SK-N-SH (cell line): ENCODE results near the gene THEMIS. TPM values are rescaled to one million over a fixed set of nuclear protein-coding genes. Genes with fewer than 3 reads are reported as not detected.

ENCODE experiments used
- CTCF ChIA-PET: fragments of 300-600, 350-600 bp; formaldehyde crosslinking; extraction: SDS; loops from one replicate; lab custom pipeline; 2021; lab: Yijun Ruan, JAX
- POLR2A ChIA-PET: fragments of 350-600 bp; sonication (Branson Sonifier 250); formaldehyde crosslinking; extraction: SDS; loops from one replicate; lab custom pipeline; 2020; ENCODE audit warnings: antibody characterized with exemption, inconsistent platforms; lab: Yijun Ruan, JAX
- DNase-seq: peaks from one replicate; pipeline ENCODE4 v3.0.0; 2012
- H2AFZ ChIP-seq: fragments of 200-600 bp; sonication (generic); 2 replicates; pipeline ENCODE4 v1.8.1; 2016; ENCODE audit warnings: antibody characterized with exemption, mild to moderate bottlenecking, low read depth
- H3F3A ChIP-seq: fragments of 200-600 bp; sonication (generic); replicated peaks from 2 replicates; pipeline ENCODE3; 2016; ENCODE audit warnings: antibody characterized with exemption, mild to moderate bottlenecking; ENCODE audit not compliant: insufficient read depth
- H3K27ac ChIP-seq, 2 experiments: fragments of 200-500 bp in 1 of 2; fragments of 200-600 bp in 1 of 2; sonication (Bioruptor generic) in 1 of 2; sonication (generic), shearing (Covaris generic) in 1 of 2; 2 replicates each; pipeline versions ENCODE4 v1.5.1 to v1.6.1; 2014 to 2016; ENCODE audit warnings: low read depth in 2 of 2, inconsistent platforms in 1 of 2, low read length in 1 of 2, mild to moderate bottlenecking in 1 of 2, mixed read lengths in 1 of 2
- H3K27me3 ChIP-seq: fragments of 200-600 bp; sonication (generic), shearing (Covaris generic); 2 replicates; pipeline ENCODE4 v1.6.1; 2016; ENCODE audit warnings: mixed run types; ENCODE audit not compliant: insufficient read depth
- H3K36me3 ChIP-seq, 2 experiments: fragments of 200-500 bp in 1 of 2; fragments of 200-600 bp in 1 of 2; sonication (Bioruptor generic) in 1 of 2; sonication (generic) in 1 of 2; replicated peaks in 1 of 2; 2 replicates each; pipeline versions ENCODE3 to v1.5.1; 2014 to 2016; ENCODE audit warnings: low read length in 1 of 2, mild to moderate bottlenecking in 1 of 2; ENCODE audit not compliant: insufficient read depth in 2 of 2, control insufficient read depth in 1 of 2
- H3K4me1 ChIP-seq, 2 experiments: fragments of 200-500 bp in 1 of 2; fragments of 200-600 bp in 1 of 2; sonication (Bioruptor generic) in 1 of 2; sonication (generic), shearing (Covaris generic) in 1 of 2; 2 replicates each; pipeline versions ENCODE4 v1.5.1 to v1.6.1; 2014 to 2016; ENCODE audit warnings: low read depth in 1 of 2, low read length in 1 of 2, mixed run types in 1 of 2; ENCODE audit not compliant: insufficient read depth in 2 of 2, control insufficient read depth in 1 of 2
- H3K4me2 ChIP-seq: fragments of 200-600 bp; sonication (generic), shearing (Covaris generic); 2 replicates; pipeline ENCODE4 v1.6.1; 2017; ENCODE audit warnings: mixed run types
- H3K4me3 ChIP-seq, 2 experiments: fragments of 200-500 bp in 1 of 2; fragments of 200-600 bp in 1 of 2; sonication (Bioruptor generic) in 1 of 2; sonication (generic), shearing (Covaris generic) in 1 of 2; 2 replicates each; pipeline versions ENCODE4 v1.5.1 to v1.8.1; 2014 to 2016; ENCODE audit warnings: low read depth in 2 of 2, inconsistent platforms in 1 of 2, low read length in 1 of 2, mild to moderate bottlenecking in 1 of 2, mixed read lengths in 1 of 2, moderate library complexity in 1 of 2
- H3K79me2 ChIP-seq: fragments of 200-600 bp; sonication (generic); 2 replicates; pipeline ENCODE4 v1.8.1; 2017; ENCODE audit warnings: mild to moderate bottlenecking; ENCODE audit not compliant: insufficient read depth
- H3K9ac ChIP-seq: fragments of 200-600 bp; sonication (generic); 2 replicates; pipeline ENCODE4 v1.6.1; 2017; ENCODE audit warnings: mixed run types
- H3K9me2 ChIP-seq: fragments of 200-600 bp; sonication (generic); 2 replicates; pipeline ENCODE4 v1.6.1; 2017; ENCODE audit warnings: mixed run types
- H3K9me3 ChIP-seq: fragments of 200-600 bp; sonication (generic); 2 replicates; pipeline ENCODE4 v1.6.1; 2017; ENCODE audit warnings: mixed run types, mild to moderate bottlenecking, moderate library complexity
- H4K20me1 ChIP-seq: fragments of 200-600 bp; sonication (generic); 2 replicates; pipeline ENCODE4 v1.6.1; 2017; ENCODE audit warnings: mild to moderate bottlenecking, mixed run types; ENCODE audit not compliant: insufficient read depth
- CHD2 ChIP-seq: fragments of 150-350 bp; IDR thresholded peaks from 2 replicates; pipeline ENCODE4 v1.6.1; 2018; ENCODE audit warnings: low read length; ENCODE audit not compliant: partially characterized antibody
- ELF1 ChIP-seq: IDR thresholded peaks from 2 replicates; pipeline ENCODE4 v1.4.0; 2012
- EP300 ChIP-seq, 2 experiments: IDR thresholded peaks; 2 replicates each; pipeline versions ENCODE4 v1.4.0 to v1.6.1; 2012; ENCODE audit warnings: borderline replicate concordance in 1 of 2, low read depth in 1 of 2, low read length in 1 of 2
- EZH2phosphoT487 ChIP-seq: fragments of 200-600 bp; sonication (generic); IDR thresholded peaks from 2 replicates; pipeline ENCODE4 v1.6.1; 2017; ENCODE audit warnings: low read depth, mixed run types, mild to moderate bottlenecking, antibody characterized with exemption, moderate library complexity, borderline replicate concordance
- FOXJ3 ChIP-seq: sonication (generic); formaldehyde crosslinking; IDR thresholded peaks from 2 replicates; pipeline ENCODE4 v1.5.1; 2020; ENCODE audit warnings: mild to moderate bottlenecking, missing genetic modification reagents
- FOXM1 ChIP-seq: IDR thresholded peaks from 2 replicates; pipeline ENCODE4 v1.4.0; 2012; ENCODE audit warnings: low read depth, mild to moderate bottlenecking
- GABPA ChIP-seq: IDR thresholded peaks from 2 replicates; pipeline ENCODE4 v1.4.0; 2012; ENCODE audit warnings: low read depth, mild to moderate bottlenecking
- GATA2 ChIP-seq: sonication (generic); formaldehyde crosslinking; IDR thresholded peaks from 2 replicates; pipeline ENCODE4 v1.5.0; 2020; ENCODE audit warnings: mild to moderate bottlenecking, missing genetic modification reagents
- NFIC ChIP-seq: IDR thresholded peaks from 2 replicates; pipeline ENCODE4 v1.4.0; 2012; ENCODE audit warnings: borderline replicate concordance
- RAD21 ChIP-seq: IDR thresholded peaks from 2 replicates; pipeline ENCODE4 v1.6.1; 2012; ENCODE audit warnings: mild to moderate bottlenecking, low read length
- RCOR1 ChIP-seq: fragments of 150-350 bp; IDR thresholded peaks from 2 replicates; pipeline ENCODE4 v1.6.1; 2017; ENCODE audit warnings: antibody characterized with exemption, low read length
- RXRA ChIP-seq: IDR thresholded peaks from 2 replicates; pipeline ENCODE4 v1.4.0; 2012; ENCODE audit warnings: low read depth, mild to moderate bottlenecking, borderline replicate concordance
- SIN3A ChIP-seq: IDR thresholded peaks from 2 replicates; pipeline ENCODE4 v1.6.1; 2012; ENCODE audit warnings: low read depth, mild to moderate bottlenecking, low read length, moderate library complexity, borderline replicate concordance
- SMC3 ChIP-seq: IDR thresholded peaks from 2 replicates; pipeline ENCODE4 v1.6.1; 2012; ENCODE audit warnings: low read depth, low read length, improper control_type of control experiment
- TAF1 ChIP-seq: IDR thresholded peaks from 2 replicates; pipeline ENCODE4 v1.6.1; 2012; ENCODE audit warnings: low read depth, mild to moderate bottlenecking, low read length, moderate library complexity, borderline replicate concordance
- YY1 ChIP-seq: IDR thresholded peaks from 2 replicates; pipeline ENCODE4 v1.4.0; 2012; ENCODE audit warnings: low read depth, mild to moderate bottlenecking
- WGBS: methylation state at CpG from one replicate; pipeline ENCODE4 v1.1.6; 2017; ENCODE audit warnings: low lambda C conversion rate; 5-methylcytosine and 5-hydroxymethylcytosine counted together
- polyA plus RNA-seq, 3 experiments: library from polyadenylated mRNA; depleted of rRNA; stranded (reverse); fragments of >200 nt; gene quantifications; 2 replicates each; pipeline ENCODE4 v1.2.3, GENCODE V29; 2012
- TF ChIP-seq, protein P1 (sequence below): IDR thresholded peaks from 2 replicates; pipeline ENCODE4 v1.4.0; 2012; ENCODE audit warnings: low read depth, borderline replicate concordance
- TF ChIP-seq, protein P2 (sequence below): IDR thresholded peaks from 2 replicates; pipeline ENCODE4 v1.4.0; 2012; ENCODE audit warnings: low read depth
- TF ChIP-seq, protein P3 (sequence below): fragments of 150-350 bp; IDR thresholded peaks from 2 replicates; pipeline ENCODE4 v1.6.1; 2017; ENCODE audit warnings: antibody characterized with exemption, low read length, low read depth, borderline replicate concordance

The THEMIS gene
- polyA plus RNA-seq, 1 of the 3 experiments (the other 2 are of a cell fraction): not detected

DNA sequence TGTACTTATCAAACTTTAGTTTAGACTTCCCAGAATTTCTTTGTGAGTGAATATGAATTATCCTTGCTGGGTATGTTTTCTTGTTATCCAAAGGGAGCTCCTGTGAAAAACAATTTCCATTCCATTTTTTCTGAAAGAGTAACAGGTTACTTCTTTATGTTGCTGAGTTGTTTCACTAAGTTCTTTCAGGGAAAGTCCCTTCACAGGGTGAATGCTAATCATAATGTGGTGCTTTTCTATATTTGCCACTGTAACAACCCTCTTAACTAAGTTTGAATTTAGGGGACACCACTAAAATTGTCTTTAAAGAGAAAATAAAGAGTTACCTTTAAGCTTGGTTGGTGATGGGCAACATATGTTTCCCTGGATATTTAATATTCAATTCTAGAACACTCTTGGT, 79.4 kb downstream of the THEMIS start:
- Histone ChIP-seq H3K79me2 (no peaks in the 10 kb centered on the region), H3K36me3 (no peaks in the 10 kb centered on the region), H3K27ac (no peak overlapping the region), H3K9me3 (no peaks in the 10 kb centered on the region), H3F3A (no peaks in the 10 kb centered on the region), H3K4me2 (no peak overlapping the region), H2AFZ (no peak overlapping the region), H4K20me1 (no peaks in the 10 kb centered on the region), H3K4me1 (no peaks in the 10 kb centered on the region), H3K27me3 (no peaks in the 10 kb centered on the region), H3K9me2 (no peaks in the 10 kb centered on the region), H3K4me3 (no peak overlapping the region), H3K9ac (no peak overlapping the region)
- CTCF ChIA-PET: no interaction called here
- POLR2A ChIA-PET: no interaction called here
- no peak for TF ChIP-seq FOXJ3
- no peak for TF ChIP-seq RXRA
- TF ChIP-seq, protein P1, sequence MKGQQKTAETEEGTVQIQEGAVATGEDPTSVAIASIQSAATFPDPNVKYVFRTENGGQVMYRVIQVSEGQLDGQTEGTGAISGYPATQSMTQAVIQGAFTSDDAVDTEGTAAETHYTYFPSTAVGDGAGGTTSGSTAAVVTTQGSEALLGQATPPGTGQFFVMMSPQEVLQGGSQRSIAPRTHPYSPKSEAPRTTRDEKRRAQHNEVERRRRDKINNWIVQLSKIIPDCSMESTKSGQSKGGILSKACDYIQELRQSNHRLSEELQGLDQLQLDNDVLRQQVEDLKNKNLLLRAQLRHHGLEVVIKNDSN: no peak
- TF ChIP-seq, protein P2, sequence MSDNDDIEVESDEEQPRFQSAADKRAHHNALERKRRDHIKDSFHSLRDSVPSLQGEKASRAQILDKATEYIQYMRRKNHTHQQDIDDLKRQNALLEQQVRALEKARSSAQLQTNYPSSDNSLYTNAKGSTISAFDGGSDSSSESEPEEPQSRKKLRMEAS: no peak
- no peak for TF ChIP-seq TAF1
- TF ChIP-seq GATA2 (CRISPR knock-in tag): no peak
- no peak for TF ChIP-seq YY1
- no peak for TF ChIP-seq NFIC
- no peak for TF ChIP-seq ELF1
- TF ChIP-seq SIN3A: no peak
- no peak for TF ChIP-seq RAD21
- TF ChIP-seq FOXM1: no peak
- no peak for TF ChIP-seq EP300 (IDR thresholded peaks at IDR 0.05; ENCODE audit: borderline replicate concordance in 1 of 2, low read depth in 1 of 2, low read length in 1 of 2)
- no peak for TF ChIP-seq RCOR1
- TF ChIP-seq SMC3: no peak
- DNase-seq: no peak

DNA sequence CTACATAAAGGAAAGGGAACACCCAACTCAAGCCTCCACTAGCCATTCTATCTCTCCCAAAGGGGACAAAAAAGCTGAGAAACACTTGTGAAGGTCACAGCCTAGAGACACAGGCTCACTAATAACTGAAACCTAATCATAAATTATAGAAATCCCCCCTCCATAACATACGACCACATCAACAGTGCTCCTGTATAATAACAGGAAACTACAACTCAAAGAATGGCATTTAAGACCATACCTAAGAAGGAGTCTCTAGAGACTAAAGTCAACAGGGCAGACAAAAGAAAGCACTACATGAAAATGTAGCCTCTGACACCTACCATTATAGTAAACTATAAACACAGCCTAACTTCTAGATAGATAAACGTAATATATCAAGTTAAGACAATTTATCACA, 82.7 kb downstream of the THEMIS start:
- DNase-seq: no peak
- ChIA-PET CTCF (no interaction called here), POLR2A (no interaction called here)
- Histone ChIP-seq H3K9me2 (no peaks in the 10 kb centered on the region), H3K4me2 (no peak overlapping the region), H3K79me2 (no peaks in the 10 kb centered on the region), H3K27me3 (no peaks in the 10 kb centered on the region), H2AFZ (no peak overlapping the region), H3F3A (no peaks in the 10 kb centered on the region), H3K36me3 (no peaks in the 10 kb centered on the region), H3K4me3 (no peak overlapping the region), H3K9ac (no peak overlapping the region), H3K4me1 (no peaks in the 10 kb centered on the region), H3K9me3 (no peaks in the 10 kb centered on the region), H4K20me1 (no peaks in the 10 kb centered on the region), H3K27ac (no peak overlapping the region)
- TF ChIP-seq EZH2phosphoT487 (no peak), GABPA (no peak), CHD2 (no peak), SMC3 (no peak)
- TF ChIP-seq, protein P3, sequence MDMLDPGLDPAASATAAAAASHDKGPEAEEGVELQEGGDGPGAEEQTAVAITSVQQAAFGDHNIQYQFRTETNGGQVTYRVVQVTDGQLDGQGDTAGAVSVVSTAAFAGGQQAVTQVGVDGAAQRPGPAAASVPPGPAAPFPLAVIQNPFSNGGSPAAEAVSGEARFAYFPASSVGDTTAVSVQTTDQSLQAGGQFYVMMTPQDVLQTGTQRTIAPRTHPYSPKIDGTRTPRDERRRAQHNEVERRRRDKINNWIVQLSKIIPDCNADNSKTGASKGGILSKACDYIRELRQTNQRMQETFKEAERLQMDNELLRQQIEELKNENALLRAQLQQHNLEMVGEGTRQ: no peak
- 1% methylated on average over 2 of the region's 2 CpGs for WGBS
